GM23338 (cell line): ENCODE measurements around the gene VSIG4. TPM values are rescaled to one million over a fixed set of nuclear protein-coding genes. Genes with fewer than 3 reads are reported as not detected.

Experiments
- ATAC-seq: fragments of 200-7000 bp; cut with Tn5 transposase; 3 replicates; pipeline ENCODE4 v1.9.1; 2020
- DNase-seq: peaks from one replicate; pipeline ENCODE4 v3.0.0-alpha.2; 2015; ENCODE audit warnings: low spot score
- H2AFZ ChIP-seq: fragments of 200-600 bp; sonication (generic); 2 replicates; pipeline ENCODE4 v1.8.0; 2016; ENCODE audit warnings: antibody characterized with exemption, mild to moderate bottlenecking, moderate library complexity
- H3F3A ChIP-seq: fragments of 200-600 bp; sonication (generic); replicated peaks from 2 replicates; pipeline ENCODE4 v1.8.0; 2017; ENCODE audit warnings: antibody characterized with exemption, mixed run types, low read depth
- H3K27ac ChIP-seq: fragments of 200-600 bp; sonication (generic); 2 replicates; pipeline ENCODE4 v1.6.1; 2016; ENCODE audit warnings: low read depth
- H3K27me3 ChIP-seq: fragments of 200-600 bp; sonication (generic); 2 replicates; pipeline ENCODE4 v1.8.0; 2016; ENCODE audit warnings: mild to moderate bottlenecking, mixed run types, moderate library complexity; ENCODE audit not compliant: insufficient read depth
- H3K36me3 ChIP-seq: fragments of 200-600 bp; sonication (generic); 2 replicates; pipeline ENCODE4 v1.8.0; 2016; ENCODE audit warnings: mild to moderate bottlenecking; ENCODE audit not compliant: insufficient read depth
- H3K4me1 ChIP-seq: fragments of 200-600 bp; sonication (generic); 2 replicates; pipeline ENCODE4 v1.8.0; 2016; ENCODE audit warnings: mild to moderate bottlenecking, moderate library complexity; ENCODE audit not compliant: insufficient read depth
- H3K4me2 ChIP-seq: fragments of 200-600 bp; sonication (generic); 2 replicates; pipeline ENCODE4 v1.7.1; 2017; ENCODE audit warnings: mixed run types
- H3K4me3 ChIP-seq: fragments of 200-600 bp; sonication (generic); 2 replicates; pipeline ENCODE4 v1.6.1; 2016; ENCODE audit warnings: mixed run types
- H3K79me2 ChIP-seq: fragments of 200-600 bp; sonication (generic); replicated peaks from 2 replicates; pipeline ENCODE4 v1.8.0; 2017; ENCODE audit warnings: mild to moderate bottlenecking; ENCODE audit not compliant: insufficient read depth
- H3K9me2 ChIP-seq: fragments of 200-600 bp; sonication (generic); 2 replicates; pipeline ENCODE4 v1.8.0; 2017; ENCODE audit not compliant: insufficient read depth
- H4K20me1 ChIP-seq: fragments of 200-600 bp; sonication (generic); replicated peaks from 2 replicates; pipeline ENCODE4 v1.8.0; 2017; ENCODE audit warnings: mild to moderate bottlenecking; ENCODE audit not compliant: insufficient read depth
- H3K27ac Mint-ChIP-seq: 2 replicates; pipeline ENCODE4 v1.8.0; 2020; ENCODE audit warnings: inconsistent platforms, mild to moderate bottlenecking, moderate library complexity, mixed read lengths
- H3K27me3 Mint-ChIP-seq: 3 replicates; pipeline ENCODE4 v1.8.0; 2022; ENCODE audit warnings: low read depth, mild to moderate bottlenecking, moderate library complexity, mixed read lengths, inconsistent platforms; ENCODE audit not compliant: insufficient read depth, poor library complexity
- H3K36me3 Mint-ChIP-seq: 3 replicates; pipeline ENCODE4 v1.8.0; 2021; ENCODE audit warnings: low read depth, mild to moderate bottlenecking, inconsistent platforms, moderate library complexity, mixed read lengths
- H3K4me1 Mint-ChIP-seq: 3 replicates; pipeline ENCODE4 v1.8.0; 2020; ENCODE audit warnings: mild to moderate bottlenecking, inconsistent platforms, mixed read lengths
- H3K4me3 Mint-ChIP-seq: 3 replicates; pipeline ENCODE4 v1.8.0; 2021; ENCODE audit warnings: moderate library complexity, mild to moderate bottlenecking, inconsistent platforms, mixed read lengths
- H3K9me3 Mint-ChIP-seq: 3 replicates; pipeline ENCODE4 v1.8.0; 2020; ENCODE audit warnings: moderate library complexity, mild to moderate bottlenecking, inconsistent platforms, mixed read lengths
- CREB1 ChIP-seq: fragments of 250-450 bp; sonication (Bioruptor Pico); IDR thresholded peaks from 2 replicates; pipeline ENCODE4 v1.5.0; 2020; ENCODE audit warnings: low read depth, mild to moderate bottlenecking, moderate library complexity
- EZH2 ChIP-seq: fragments of 200-600 bp; sonication (generic); IDR thresholded peaks from one replicate; pipeline ENCODE4 v1.8.0; 2017; ENCODE audit warnings: antibody characterized with exemption, mild to moderate bottlenecking, low read depth; ENCODE audit not compliant: unreplicated experiment
- EZH2phosphoT487 ChIP-seq: fragments of 200-600 bp; sonication (generic); IDR thresholded peaks from one replicate; pipeline ENCODE4 v1.8.1; 2018; ENCODE audit warnings: antibody characterized with exemption; ENCODE audit not compliant: unreplicated experiment
- JUNB ChIP-seq: IDR thresholded peaks from one replicate; pipeline ENCODE4 v1.6.1; 2016; ENCODE audit warnings: antibody characterized with exemption; ENCODE audit not compliant: unreplicated experiment
- NANOG ChIP-seq: IDR thresholded peaks from 2 replicates; pipeline ENCODE4 v1.6.1; 2016; ENCODE audit warnings: antibody characterized with exemption, borderline replicate concordance
- POLR2AphosphoS5 ChIP-seq: IDR thresholded peaks from 2 replicates; pipeline ENCODE4 v1.6.1; 2016; ENCODE audit warnings: antibody characterized with exemption, low read depth
- STAT1 ChIP-seq: IDR thresholded peaks from one replicate; pipeline ENCODE4 v1.6.1; 2016; ENCODE audit warnings: antibody characterized with exemption; ENCODE audit not compliant: unreplicated experiment
- ZNF114 ChIP-seq: fragments of 250-450 bp; sonication (Bioruptor Pico); IDR thresholded peaks from 2 replicates; pipeline ENCODE4 v1.5.0; 2020; ENCODE audit warnings: mild to moderate bottlenecking, moderate library complexity
- ZNF331 ChIP-seq: fragments of 250-450 bp; sonication (Bioruptor Pico); IDR thresholded peaks from 2 replicates; pipeline ENCODE4 v1.5.0; 2020; ENCODE audit warnings: low read depth, mild to moderate bottlenecking, moderate library complexity
- ZNF462 ChIP-seq: fragments of 250-450 bp; sonication (Bioruptor Pico); IDR thresholded peaks from 2 replicates; pipeline ENCODE4 v1.5.0; 2020; ENCODE audit warnings: mild to moderate bottlenecking, moderate library complexity
- polyA plus RNA-seq: library from polyadenylated mRNA; unstranded; fragments of >200 nt; fragmentation: Nextera tagmentation; extraction: Ambion mirVana; gene quantifications from 2 replicates; pipeline ENCODE4 v1.2.1, GENCODE V29; 2016
- total RNA-seq: library from RNA; depleted of rRNA; stranded (reverse); fragments of >200 nt; shearing (Covaris generic); gene quantifications from 2 replicates; pipeline ENCODE4 v1.2.3, GENCODE V29; 2014
- TF ChIP-seq, protein P1 (sequence below): IDR thresholded peaks from one replicate; pipeline ENCODE4 v1.6.1; 2018; ENCODE audit warnings: antibody characterized with exemption; ENCODE audit not compliant: unreplicated experiment
- TF ChIP-seq, protein P2 (sequence below): IDR thresholded peaks from 2 replicates; pipeline ENCODE4 v1.6.1; 2016; ENCODE audit warnings: antibody characterized with exemption
- TF ChIP-seq, protein P3 (sequence below), 2 experiments: fragments of 200-600 bp in 1 of 2; sonication (generic) in 1 of 2; conservative IDR thresholded peaks; 2 replicates each; pipeline versions ENCODE4 v1.5.1 to v1.6.1; 2016 to 2017; ENCODE audit warnings: antibody characterized with exemption in 2 of 2, low read depth in 2 of 2, mild to moderate bottlenecking in 2 of 2, moderate library complexity in 1 of 2

VSIG4 gene
- total and polyA plus RNA-seq, 2 experiments from 2014 or later = not detected

DNA sequence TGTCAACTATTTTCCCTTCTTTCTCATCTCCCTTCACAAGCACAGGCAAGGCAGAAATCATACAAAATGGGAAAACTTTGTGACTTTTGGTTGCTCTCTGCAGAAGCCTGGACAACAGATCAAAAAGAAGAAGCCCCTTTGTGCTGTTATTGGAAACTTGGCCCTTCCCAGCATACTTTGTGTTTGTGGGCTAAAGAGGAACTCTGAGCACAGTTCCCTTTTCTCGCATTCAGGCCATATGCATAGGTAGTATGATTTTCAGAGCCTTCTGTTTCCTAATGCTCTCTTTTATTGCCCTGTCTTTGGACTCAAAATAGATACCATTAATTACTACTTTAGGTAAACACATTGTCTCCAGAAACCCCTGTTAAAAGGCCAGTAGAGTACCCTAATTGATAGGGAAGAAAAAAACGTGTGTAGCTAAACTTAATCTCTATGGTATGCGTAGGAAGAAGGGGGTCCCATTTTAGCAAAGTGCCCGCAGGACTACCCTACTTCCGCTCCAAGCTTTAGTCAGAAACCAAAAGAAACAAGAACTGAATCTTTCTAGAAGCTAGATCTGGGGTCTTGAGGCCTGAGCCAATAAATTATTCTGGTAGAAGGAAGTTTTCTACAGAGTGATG, 26.6 kb downstream of the VSIG4 start:
- H3K27ac Mint-ChIP-seq = no peak overlapping the region
- H3K36me3 Mint-ChIP-seq = no peaks in the 10 kb centered on the region
- no peak overlapping the region for H2AFZ ChIP-seq
- H3K27me3 ChIP-seq = no peaks in the 10 kb centered on the region
- H4K20me1 ChIP-seq = no peaks in the 10 kb centered on the region
- no peak overlapping the region for H3K4me3 Mint-ChIP-seq
- no peaks in the 10 kb centered on the region for H3K9me3 Mint-ChIP-seq
- H3K4me2 ChIP-seq = no peak overlapping the region
- H3K27ac ChIP-seq = no peak overlapping the region
- DNase-seq = no peak
- peaks cover 2% of the 10 kb centered on the region for H3K27me3 Mint-ChIP-seq
- no peaks in the 10 kb centered on the region for H3K9me2 ChIP-seq
- no peaks in the 10 kb centered on the region for H3K36me3 ChIP-seq
- H3K4me1 Mint-ChIP-seq = peaks cover 5% of the 10 kb centered on the region; the same call in 1 of the 3 replicates
- H3K4me1 ChIP-seq = no peaks in the 10 kb centered on the region
- H3K4me3 ChIP-seq = no peak overlapping the region
- H3F3A ChIP-seq = no peaks in the 10 kb centered on the region
- ATAC-seq = no peak
- no peaks in the 10 kb centered on the region for H3K79me2 ChIP-seq
- no peak for TF ChIP-seq ZNF462
- TF ChIP-seq, protein P1, sequence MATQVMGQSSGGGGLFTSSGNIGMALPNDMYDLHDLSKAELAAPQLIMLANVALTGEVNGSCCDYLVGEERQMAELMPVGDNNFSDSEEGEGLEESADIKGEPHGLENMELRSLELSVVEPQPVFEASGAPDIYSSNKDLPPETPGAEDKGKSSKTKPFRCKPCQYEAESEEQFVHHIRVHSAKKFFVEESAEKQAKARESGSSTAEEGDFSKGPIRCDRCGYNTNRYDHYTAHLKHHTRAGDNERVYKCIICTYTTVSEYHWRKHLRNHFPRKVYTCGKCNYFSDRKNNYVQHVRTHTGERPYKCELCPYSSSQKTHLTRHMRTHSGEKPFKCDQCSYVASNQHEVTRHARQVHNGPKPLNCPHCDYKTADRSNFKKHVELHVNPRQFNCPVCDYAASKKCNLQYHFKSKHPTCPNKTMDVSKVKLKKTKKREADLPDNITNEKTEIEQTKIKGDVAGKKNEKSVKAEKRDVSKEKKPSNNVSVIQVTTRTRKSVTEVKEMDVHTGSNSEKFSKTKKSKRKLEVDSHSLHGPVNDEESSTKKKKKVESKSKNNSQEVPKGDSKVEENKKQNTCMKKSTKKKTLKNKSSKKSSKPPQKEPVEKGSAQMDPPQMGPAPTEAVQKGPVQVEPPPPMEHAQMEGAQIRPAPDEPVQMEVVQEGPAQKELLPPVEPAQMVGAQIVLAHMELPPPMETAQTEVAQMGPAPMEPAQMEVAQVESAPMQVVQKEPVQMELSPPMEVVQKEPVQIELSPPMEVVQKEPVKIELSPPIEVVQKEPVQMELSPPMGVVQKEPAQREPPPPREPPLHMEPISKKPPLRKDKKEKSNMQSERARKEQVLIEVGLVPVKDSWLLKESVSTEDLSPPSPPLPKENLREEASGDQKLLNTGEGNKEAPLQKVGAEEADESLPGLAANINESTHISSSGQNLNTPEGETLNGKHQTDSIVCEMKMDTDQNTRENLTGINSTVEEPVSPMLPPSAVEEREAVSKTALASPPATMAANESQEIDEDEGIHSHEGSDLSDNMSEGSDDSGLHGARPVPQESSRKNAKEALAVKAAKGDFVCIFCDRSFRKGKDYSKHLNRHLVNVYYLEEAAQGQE = no peak
- no peak for TF ChIP-seq JUNB
- TF ChIP-seq STAT1 = no peak
- TF ChIP-seq ZNF331 (CRISPR knock-in tag) = no peak
- TF ChIP-seq CREB1 (CRISPR knock-in tag) = no peak
- TF ChIP-seq EZH2phosphoT487 = no peak
- no peak for TF ChIP-seq ZNF114 (CRISPR knock-in tag)
- TF ChIP-seq POLR2AphosphoS5 = no peak
- no peak for TF ChIP-seq EZH2
- TF ChIP-seq, protein P2, sequence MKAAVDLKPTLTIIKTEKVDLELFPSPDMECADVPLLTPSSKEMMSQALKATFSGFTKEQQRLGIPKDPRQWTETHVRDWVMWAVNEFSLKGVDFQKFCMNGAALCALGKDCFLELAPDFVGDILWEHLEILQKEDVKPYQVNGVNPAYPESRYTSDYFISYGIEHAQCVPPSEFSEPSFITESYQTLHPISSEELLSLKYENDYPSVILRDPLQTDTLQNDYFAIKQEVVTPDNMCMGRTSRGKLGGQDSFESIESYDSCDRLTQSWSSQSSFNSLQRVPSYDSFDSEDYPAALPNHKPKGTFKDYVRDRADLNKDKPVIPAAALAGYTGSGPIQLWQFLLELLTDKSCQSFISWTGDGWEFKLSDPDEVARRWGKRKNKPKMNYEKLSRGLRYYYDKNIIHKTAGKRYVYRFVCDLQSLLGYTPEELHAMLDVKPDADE = no peak
- no peak for TF ChIP-seq NANOG
- TF ChIP-seq, protein P3, sequence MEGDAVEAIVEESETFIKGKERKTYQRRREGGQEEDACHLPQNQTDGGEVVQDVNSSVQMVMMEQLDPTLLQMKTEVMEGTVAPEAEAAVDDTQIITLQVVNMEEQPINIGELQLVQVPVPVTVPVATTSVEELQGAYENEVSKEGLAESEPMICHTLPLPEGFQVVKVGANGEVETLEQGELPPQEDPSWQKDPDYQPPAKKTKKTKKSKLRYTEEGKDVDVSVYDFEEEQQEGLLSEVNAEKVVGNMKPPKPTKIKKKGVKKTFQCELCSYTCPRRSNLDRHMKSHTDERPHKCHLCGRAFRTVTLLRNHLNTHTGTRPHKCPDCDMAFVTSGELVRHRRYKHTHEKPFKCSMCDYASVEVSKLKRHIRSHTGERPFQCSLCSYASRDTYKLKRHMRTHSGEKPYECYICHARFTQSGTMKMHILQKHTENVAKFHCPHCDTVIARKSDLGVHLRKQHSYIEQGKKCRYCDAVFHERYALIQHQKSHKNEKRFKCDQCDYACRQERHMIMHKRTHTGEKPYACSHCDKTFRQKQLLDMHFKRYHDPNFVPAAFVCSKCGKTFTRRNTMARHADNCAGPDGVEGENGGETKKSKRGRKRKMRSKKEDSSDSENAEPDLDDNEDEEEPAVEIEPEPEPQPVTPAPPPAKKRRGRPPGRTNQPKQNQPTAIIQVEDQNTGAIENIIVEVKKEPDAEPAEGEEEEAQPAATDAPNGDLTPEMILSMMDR (conservative IDR thresholded peaks at IDR 0.05; ENCODE audit: low read depth in 2 of 2) = no peak
